GM19193 (cell line): ENCODE results near the gene NCKAP5.

ENCODE experiments used
- POLR2A ChIP-seq: IDR thresholded peaks from 4 replicates; pipeline ENCODE4 v1.6.1; 2011; ENCODE audit not compliant: insufficient read depth, insufficient read length; ENCODE audit errors: extremely low read depth

The NCKAP5 gene

GRCh38 chr2:133518700-133519344 lies 49.4 kb downstream of the NCKAP5 start:
- no peak for TF ChIP-seq POLR2A

- no peak for TF ChIP-seq POLR2A
These were observed 50.4 kb downstream of the NCKAP5 start for GRCh38 chr2:133517876-133518275.

GRCh38 chr2:133516405-133517026 lies 51.7 kb downstream of the NCKAP5 start:
- TF ChIP-seq POLR2A = no peak

- TF ChIP-seq POLR2A = no peak
These were observed 53.0 kb downstream of the NCKAP5 start for GRCh38 chr2:133515271-133515670.

GRCh38 chr2:133513893-133514292 lies 54.4 kb downstream of the NCKAP5 start:
- TF ChIP-seq POLR2A = no peak

GRCh38 chr2:133512121-133512520 lies 56.1 kb downstream of the NCKAP5 start:
- TF ChIP-seq POLR2A = no peak

- TF ChIP-seq POLR2A = no peak
These were observed 56.6 kb downstream of the NCKAP5 start for GRCh38 chr2:133511679-133512078.

- no peak for TF ChIP-seq POLR2A
These were observed 58.5 kb downstream of the NCKAP5 start for GRCh38 chr2:133509777-133510176.

- TF ChIP-seq POLR2A = no peak
These were observed 59.6 kb downstream of the NCKAP5 start for GRCh38 chr2:133508546-133509165.

- TF ChIP-seq POLR2A = no peak
These were observed 61.3 kb downstream of the NCKAP5 start for GRCh38 chr2:133506996-133507395.

GRCh38 chr2:133504566-133505505 lies 63.4 kb downstream of the NCKAP5 start:
- no peak for TF ChIP-seq POLR2A

GRCh38 chr2:133503927-133504326 lies 64.3 kb downstream of the NCKAP5 start:
- no peak for TF ChIP-seq POLR2A

- TF ChIP-seq POLR2A = no peak
These were observed 64.9 kb downstream of the NCKAP5 start for GRCh38 chr2:133503323-133503722.

- TF ChIP-seq POLR2A = no peak
These were observed 65.6 kb downstream of the NCKAP5 start for GRCh38 chr2:133502678-133503077.

- no peak for TF ChIP-seq POLR2A
These were observed 67.3 kb downstream of the NCKAP5 start for GRCh38 chr2:133500917-133501316.

- TF ChIP-seq POLR2A = no peak
These were observed 69.3 kb downstream of the NCKAP5 start for GRCh38 chr2:133498662-133499585.
